GM12878 (cell line): Measurements from ENCODE around the gene ZBTB24.

Source experiments
- KDM1A ChIP-seq: fragments of 200-600 bp; sonication (generic); IDR thresholded peaks from 2 replicates; pipeline ENCODE4 v1.6.1; 2016; ENCODE audit warnings: borderline replicate concordance
- RAD21 ChIP-seq: IDR thresholded peaks from 2 replicates; pipeline ENCODE4 v1.6.1; 2011; ENCODE audit warnings: mild to moderate bottlenecking, low read depth, low read length, moderate library complexity; ENCODE audit not compliant: insufficient read depth
- TF ChIP-seq, protein P1 (sequence below), 3 experiments: IDR thresholded peaks in 2 of 3; conservative IDR thresholded peaks in 1 of 3; 2 replicates each; pipeline ENCODE4 v1.5.1; 2011; ENCODE audit warnings: low read depth in 3 of 3, low read length in 3 of 3, mild to moderate bottlenecking in 3 of 3, control low read depth in 2 of 3, moderate library complexity in 2 of 3, inconsistent platforms in 1 of 3, mixed read lengths in 1 of 3; ENCODE audit not compliant: control insufficient read depth in 2 of 3, insufficient read depth in 1 of 3; ENCODE audit errors: extremely low read depth in 1 of 3

DNA sequence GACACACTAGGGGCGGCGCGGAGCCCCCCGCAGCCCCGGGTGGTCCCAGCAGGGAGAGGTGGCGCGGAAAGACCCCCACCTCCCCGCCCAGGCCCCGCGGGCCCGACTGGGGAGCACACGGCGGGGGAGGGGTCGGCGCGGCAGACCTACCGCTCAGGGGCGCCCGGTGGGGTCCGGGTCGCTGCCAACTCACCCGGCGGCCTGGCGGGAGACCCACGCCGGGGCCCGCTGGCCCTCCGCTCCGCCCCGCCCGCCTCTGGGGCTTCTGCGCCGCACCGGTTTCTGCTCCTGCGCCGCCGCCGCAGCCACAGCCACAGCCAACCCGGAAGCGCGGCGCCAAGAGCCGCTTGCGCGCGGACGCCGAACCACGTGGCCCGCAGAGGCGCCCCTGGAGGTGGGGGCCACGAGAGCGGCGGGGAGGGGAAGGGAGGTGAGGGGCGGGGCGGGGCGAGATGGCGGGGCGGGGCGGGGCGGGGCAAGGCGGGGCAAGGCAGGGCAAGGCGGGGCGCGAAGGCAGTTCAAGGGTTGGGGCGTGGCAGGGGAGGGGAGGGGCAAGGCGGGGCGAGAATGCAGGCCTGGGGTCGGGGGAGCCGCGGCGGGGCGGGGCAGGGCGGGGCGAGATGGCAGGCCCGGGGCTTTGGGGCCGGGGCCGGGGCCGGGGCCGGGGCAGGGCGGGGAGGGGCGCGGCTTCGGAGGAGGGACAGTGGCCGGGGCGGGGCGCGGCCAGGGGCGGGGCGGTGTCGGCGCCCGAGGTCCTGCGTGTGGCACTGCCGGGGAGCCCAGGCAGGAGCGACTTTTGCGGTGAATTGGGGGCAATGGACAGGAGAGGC is at the start of gene ZBTB24:
- TF ChIP-seq, protein P1, sequence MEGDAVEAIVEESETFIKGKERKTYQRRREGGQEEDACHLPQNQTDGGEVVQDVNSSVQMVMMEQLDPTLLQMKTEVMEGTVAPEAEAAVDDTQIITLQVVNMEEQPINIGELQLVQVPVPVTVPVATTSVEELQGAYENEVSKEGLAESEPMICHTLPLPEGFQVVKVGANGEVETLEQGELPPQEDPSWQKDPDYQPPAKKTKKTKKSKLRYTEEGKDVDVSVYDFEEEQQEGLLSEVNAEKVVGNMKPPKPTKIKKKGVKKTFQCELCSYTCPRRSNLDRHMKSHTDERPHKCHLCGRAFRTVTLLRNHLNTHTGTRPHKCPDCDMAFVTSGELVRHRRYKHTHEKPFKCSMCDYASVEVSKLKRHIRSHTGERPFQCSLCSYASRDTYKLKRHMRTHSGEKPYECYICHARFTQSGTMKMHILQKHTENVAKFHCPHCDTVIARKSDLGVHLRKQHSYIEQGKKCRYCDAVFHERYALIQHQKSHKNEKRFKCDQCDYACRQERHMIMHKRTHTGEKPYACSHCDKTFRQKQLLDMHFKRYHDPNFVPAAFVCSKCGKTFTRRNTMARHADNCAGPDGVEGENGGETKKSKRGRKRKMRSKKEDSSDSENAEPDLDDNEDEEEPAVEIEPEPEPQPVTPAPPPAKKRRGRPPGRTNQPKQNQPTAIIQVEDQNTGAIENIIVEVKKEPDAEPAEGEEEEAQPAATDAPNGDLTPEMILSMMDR (IDR thresholded peaks at IDR 0.05 in 2 of 3, conservative IDR thresholded peaks at IDR 0.05 in 1 of 3; ENCODE audit: control insufficient read depth in 2 of 3, extremely low read depth in 1 of 3, insufficient read depth in 1 of 3, low read depth in 3 of 3, low read length in 3 of 3): no peak
- TF ChIP-seq RAD21 (no peak), KDM1A (no peak)
